Measurements from ENCODE around the gene SYT3. TPM values are rescaled to one million over a fixed set of nuclear protein-coding genes. Genes with fewer than 3 reads are reported as not detected.
"Not testable (repeated sequence)": the region's sequence is repeated elsewhere in the genome, so short reads cannot be mapped to it uniquely, and the experiment has no call there.

Gene SYT3
- total RNA-seq, 2 experiments from 2014 or later, result not detected

- H3K27ac Mint-ChIP-seq; CTCF ChIA-PET; H3K4me3 Mint-ChIP-seq; DNase-seq; H3K36me3 Mint-ChIP-seq (ENCODE audit: low read depth); intact Hi-C loops (cut with micrococcal nuclease); H3K4me1 Mint-ChIP-seq (ENCODE audit: low read depth); H3K9me3 Mint-ChIP-seq: not testable (repeated sequence)
- H3K27me3 Mint-ChIP-seq (ENCODE audit: low read depth), result peaks cover 43% of the 10 kb centered on the region
These were observed 35.2 kb downstream of the SYT3 start for GRCh38 chr19:50604264-50605073.

- Mint-ChIP-seq H3K36me3 (ENCODE audit: low read depth) (no peaks in the 10 kb centered on the region), H3K4me1 (ENCODE audit: low read depth) (peaks cover 5% of the 10 kb centered on the region), H3K27me3 (ENCODE audit: low read depth) (peaks cover 38% of the 10 kb centered on the region), H3K9me3 (no peaks in the 10 kb centered on the region), H3K27ac (no peak overlapping the region), H3K4me3 (no peak overlapping the region)
- no peak for DNase-seq
- intact Hi-C loops (cut with micrococcal nuclease), result no loop called here
- CTCF ChIA-PET, result interaction anchor here (0.5 kb wide), 1 partner anchor 161 kb away, joined by 3 read pairs; no protein-coding TSS in a partner anchor
These were observed 36.7 kb downstream of the SYT3 start for GRCh38 chr19:50602935-50603334.

GRCh38 chr19:50602496-50602895, 37.2 kb downstream of the SYT3 start:
- peaks cover 2% of the 10 kb centered on the region for H3K4me1 Mint-ChIP-seq (ENCODE audit: low read depth)
- H3K36me3 Mint-ChIP-seq (ENCODE audit: low read depth), result no peaks in the 10 kb centered on the region
- CTCF ChIA-PET, result interaction anchor here (0.5 kb wide), 1 partner anchor 162 kb away, joined by 3 read pairs; no protein-coding TSS in a partner anchor
- no peak overlapping the region for H3K27ac Mint-ChIP-seq
- intact Hi-C loops (cut with micrococcal nuclease), result no loop called here
- H3K9me3 Mint-ChIP-seq, result no peaks in the 10 kb centered on the region
- H3K4me3 Mint-ChIP-seq, result no peak overlapping the region
- no peak for DNase-seq
- peaks cover 39% of the 10 kb centered on the region for H3K27me3 Mint-ChIP-seq (ENCODE audit: low read depth)

- no peaks in the 10 kb centered on the region for H3K4me1 Mint-ChIP-seq (ENCODE audit: low read depth)
- H3K27ac Mint-ChIP-seq, result no peak overlapping the region
- H3K9me3 Mint-ChIP-seq, result no peaks in the 10 kb centered on the region
- peaks cover 34% of the 10 kb centered on the region for H3K27me3 Mint-ChIP-seq (ENCODE audit: low read depth)
- H3K4me3 Mint-ChIP-seq, result no peak overlapping the region
- CTCF ChIA-PET, result no interaction called here
- no peak for DNase-seq
- H3K36me3 Mint-ChIP-seq (ENCODE audit: low read depth), result no peaks in the 10 kb centered on the region
- intact Hi-C loops (cut with micrococcal nuclease), result no loop called here
These were observed 37.6 kb downstream of the SYT3 start for GRCh38 chr19:50602089-50602422.

GRCh38 chr19:50601407-50602088, 38.1 kb downstream of the SYT3 start:
- Mint-ChIP-seq H3K27me3 (ENCODE audit: low read depth) (peaks cover 31% of the 10 kb centered on the region), H3K4me1 (ENCODE audit: low read depth) (no peaks in the 10 kb centered on the region), H3K27ac (no peak overlapping the region), H3K9me3 (no peaks in the 10 kb centered on the region), H3K36me3 (ENCODE audit: low read depth) (no peaks in the 10 kb centered on the region), H3K4me3 (no peak overlapping the region)
- intact Hi-C loops (cut with micrococcal nuclease), result no loop called here
- no peak for DNase-seq
- CTCF ChIA-PET, result no interaction called here

- intact Hi-C loops (cut with micrococcal nuclease), result no loop called here
- Mint-ChIP-seq H3K36me3 (ENCODE audit: low read depth) (no peaks in the 10 kb centered on the region), H3K9me3 (no peaks in the 10 kb centered on the region), H3K27me3 (ENCODE audit: low read depth) (peaks cover 25% of the 10 kb centered on the region), H3K4me3 (no peak overlapping the region), H3K4me1 (ENCODE audit: low read depth) (no peaks in the 10 kb centered on the region), H3K27ac (no peak overlapping the region)
- DNase-seq, result no peak
- CTCF ChIA-PET, result interaction anchor here (0.9 kb wide), 2 partner anchors 8 to 60 kb away, joined by 3 read pairs; no protein-coding TSS in a partner anchor
These were observed 40.3 kb downstream of the SYT3 start for GRCh38 chr19:50599427-50599826.

GRCh38 chr19:50590191-50590590, 49.5 kb downstream of the SYT3 start:
- DNase-seq, result no peak
- no peaks in the 10 kb centered on the region for H3K4me1 Mint-ChIP-seq (ENCODE audit: low read depth)
- H3K4me3 Mint-ChIP-seq, result no peak overlapping the region
- H3K9me3 Mint-ChIP-seq, result no peaks in the 10 kb centered on the region
- no peaks in the 10 kb centered on the region for H3K36me3 Mint-ChIP-seq (ENCODE audit: low read depth)
- intact Hi-C loops (cut with micrococcal nuclease), result no loop called here
- CTCF ChIA-PET, result interaction anchor here (0.6 to 1.8 kb wide), 3 partner anchors 33 to 843 kb away, joined by 5 to 6 read pairs (median 5); no protein-coding TSS in a partner anchor
- peaks cover 12% of the 10 kb centered on the region for H3K27me3 Mint-ChIP-seq (ENCODE audit: low read depth)
- no peak overlapping the region for H3K27ac Mint-ChIP-seq

GRCh38 chr19:50581795-50582660, 57.7 kb downstream of the SYT3 start:
- H3K4me3 Mint-ChIP-seq; DNase-seq; H3K27ac Mint-ChIP-seq; H3K9me3 Mint-ChIP-seq; H3K36me3 Mint-ChIP-seq (ENCODE audit: low read depth); H3K27me3 Mint-ChIP-seq (ENCODE audit: low read depth); H3K4me1 Mint-ChIP-seq (ENCODE audit: low read depth); intact Hi-C loops (cut with micrococcal nuclease): not testable (repeated sequence)
- CTCF ChIA-PET, result interaction anchor here (0.6 kb wide), 1 partner anchor 48 kb away, joined by 3 read pairs; no protein-coding TSS in a partner anchor

- Mint-ChIP-seq H3K36me3 (ENCODE audit: low read depth) (no peaks in the 10 kb centered on the region), H3K4me1 (ENCODE audit: low read depth) (no peaks in the 10 kb centered on the region), H3K9me3 (no peaks in the 10 kb centered on the region), H3K27ac (no peak overlapping the region), H3K27me3 (ENCODE audit: low read depth) (peaks cover 7% of the 10 kb centered on the region), H3K4me3 (no peak overlapping the region)
- intact Hi-C loops (cut with micrococcal nuclease), result no loop called here
- DNase-seq, result no peak
- CTCF ChIA-PET, result interaction anchor here (0.6 kb wide), 1 partner anchor 47 kb away, joined by 3 read pairs; no protein-coding TSS in a partner anchor
These were observed 58.6 kb downstream of the SYT3 start for GRCh38 chr19:50580970-50581634.

- no peak for DNase-seq
- CTCF ChIA-PET, result no interaction called here
- no peaks in the 10 kb centered on the region for H3K9me3 Mint-ChIP-seq
These were observed 59.4 kb downstream of the SYT3 start for GRCh38 chr19:50580240-50580639.

GRCh38 chr19:50576769-50577168, 62.9 kb downstream of the SYT3 start:
- H3K9me3 Mint-ChIP-seq; intact Hi-C loops (cut with micrococcal nuclease): not testable (repeated sequence)

More at GRCh38 chr19:50580240-50580639, 59.4 kb downstream of the SYT3 start:
- Mint-ChIP-seq H3K4me3 (no peak overlapping the region), H3K27me3 (ENCODE audit: low read depth) (peaks cover 7% of the 10 kb centered on the region), H3K4me1 (ENCODE audit: low read depth) (no peaks in the 10 kb centered on the region), H3K27ac (no peak overlapping the region), H3K36me3 (ENCODE audit: low read depth) (no peaks in the 10 kb centered on the region)
- intact Hi-C loops (cut with micrococcal nuclease), result no loop called here

More at GRCh38 chr19:50576769-50577168, 62.9 kb downstream of the SYT3 start:
- H3K4me1 Mint-ChIP-seq (ENCODE audit: low read depth); H3K27me3 Mint-ChIP-seq (ENCODE audit: low read depth); DNase-seq; CTCF ChIA-PET; H3K36me3 Mint-ChIP-seq (ENCODE audit: low read depth); H3K27ac Mint-ChIP-seq; H3K4me3 Mint-ChIP-seq: not testable (repeated sequence)
